ENCODE data around the gene FBLN2.

Gene FBLN2

DNA sequence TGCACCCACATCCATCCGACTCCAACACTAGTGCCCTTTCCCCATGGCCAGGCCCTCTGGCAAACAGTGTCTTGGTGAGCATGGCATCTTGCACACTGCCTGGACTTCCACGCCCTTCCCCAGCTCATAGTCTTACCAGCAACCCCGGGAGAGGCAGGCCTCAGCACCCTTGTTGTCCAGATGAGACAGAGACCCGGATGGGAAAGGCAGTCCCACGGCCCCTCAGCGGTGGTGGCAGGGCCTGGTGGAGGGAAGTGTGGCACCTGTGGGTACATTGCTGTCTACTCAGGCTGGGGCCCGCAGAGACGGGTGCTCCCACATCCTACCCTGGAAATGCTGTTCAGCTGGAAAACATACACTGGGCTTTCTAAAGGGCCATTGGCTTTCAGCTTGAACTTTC lies 40.4 kb upstream of the FBLN2 start:
- H3K27ac ChIP-seq = no peak overlapping the region
- TF ChIP-seq ZFX (IDR thresholded peaks at IDR 0.05) (no peak), CTCF (conservative IDR thresholded peaks at IDR 0.05) (no peak)

GRCh38 chr3:13509059-13509815 lies 39.7 kb upstream of the FBLN2 start:
- H3K27ac ChIP-seq = no peak overlapping the region
- TF ChIP-seq CTCF (conservative IDR thresholded peaks at IDR 0.05) (no peak), ZFX (IDR thresholded peaks at IDR 0.05) (no peak)

- no peak for TF ChIP-seq ZFX (IDR thresholded peaks at IDR 0.05)
- TF ChIP-seq CTCF (conservative IDR thresholded peaks at IDR 0.05) = no peak
- no peak overlapping the region for H3K27ac ChIP-seq
Observed at GRCh38 chr3:13509816-13510192, 39.1 kb upstream of the FBLN2 start.

DNA sequence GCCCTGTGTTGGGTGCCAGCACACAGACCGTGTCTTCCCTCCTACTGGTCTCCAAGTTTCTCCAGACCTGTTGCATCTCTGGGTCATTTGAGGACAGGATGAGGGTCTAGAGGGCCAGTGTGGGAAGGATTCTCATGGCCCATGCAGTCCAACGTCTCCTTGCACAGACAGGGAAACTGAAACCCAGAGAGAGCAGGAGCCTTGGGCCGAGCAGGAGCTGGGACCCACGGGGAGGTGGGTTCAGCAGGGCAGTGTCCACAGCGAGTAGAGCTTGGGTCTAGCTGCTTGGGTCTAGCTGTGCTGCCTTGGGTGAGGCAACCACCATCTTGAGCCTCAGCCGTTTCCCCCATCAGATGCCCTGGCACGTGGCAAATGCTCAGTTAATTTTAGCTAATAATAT lies 36.5 kb upstream of the FBLN2 start:
- no peak for TF ChIP-seq ZFX (IDR thresholded peaks at IDR 0.05)
- no peak for TF ChIP-seq CTCF (conservative IDR thresholded peaks at IDR 0.05)

DNA sequence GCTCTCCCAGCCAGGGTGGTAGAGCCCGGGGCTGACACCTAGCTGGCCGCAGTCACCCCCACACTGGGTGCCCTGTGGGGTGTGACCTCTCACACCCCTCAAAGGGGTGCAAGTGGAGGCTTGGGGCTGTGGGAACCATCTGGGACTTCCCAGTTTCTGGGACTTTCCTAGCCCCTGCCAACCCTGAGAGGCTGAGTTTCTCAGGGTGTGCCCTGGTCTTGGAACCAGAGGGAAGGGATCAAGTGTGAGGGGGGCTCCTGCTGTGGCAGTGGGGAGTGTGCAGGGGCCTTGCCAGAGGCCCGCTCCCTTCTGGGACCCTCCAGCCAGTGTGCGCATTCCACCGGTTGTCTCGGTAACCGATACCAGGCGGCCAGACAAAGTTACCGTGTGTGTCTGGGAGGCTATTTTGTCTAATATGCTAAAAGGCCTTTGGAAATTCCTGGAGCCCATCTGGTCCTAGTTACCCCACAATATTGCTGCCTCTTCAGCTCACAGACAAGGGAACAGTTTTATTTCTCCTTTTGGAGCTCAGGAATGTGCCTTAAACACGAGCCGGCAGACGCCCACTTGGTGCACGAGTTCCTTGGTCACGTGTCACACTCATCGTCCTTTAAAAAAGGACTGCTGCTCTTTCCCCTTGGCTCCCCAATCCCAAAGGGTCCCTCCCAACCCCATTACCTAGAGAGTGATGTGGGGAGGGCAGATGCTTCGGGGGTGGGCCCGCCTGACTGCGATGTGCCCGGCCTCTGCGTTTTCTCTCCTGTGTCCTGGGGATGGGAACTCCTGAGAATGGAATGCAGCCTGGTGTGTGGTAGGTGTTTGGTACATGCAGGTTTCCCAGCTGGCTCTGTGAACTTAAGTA lies 35.6 kb upstream of the FBLN2 start:
- no peak overlapping the region for H3K27ac ChIP-seq
- no peak for TF ChIP-seq ZFX (IDR thresholded peaks at IDR 0.05)
- no peak for TF ChIP-seq CTCF (conservative IDR thresholded peaks at IDR 0.05)

More for the DNA sequence above, 36.5 kb upstream of the FBLN2 start:
- H3K27ac ChIP-seq = no peak overlapping the region

DNA sequence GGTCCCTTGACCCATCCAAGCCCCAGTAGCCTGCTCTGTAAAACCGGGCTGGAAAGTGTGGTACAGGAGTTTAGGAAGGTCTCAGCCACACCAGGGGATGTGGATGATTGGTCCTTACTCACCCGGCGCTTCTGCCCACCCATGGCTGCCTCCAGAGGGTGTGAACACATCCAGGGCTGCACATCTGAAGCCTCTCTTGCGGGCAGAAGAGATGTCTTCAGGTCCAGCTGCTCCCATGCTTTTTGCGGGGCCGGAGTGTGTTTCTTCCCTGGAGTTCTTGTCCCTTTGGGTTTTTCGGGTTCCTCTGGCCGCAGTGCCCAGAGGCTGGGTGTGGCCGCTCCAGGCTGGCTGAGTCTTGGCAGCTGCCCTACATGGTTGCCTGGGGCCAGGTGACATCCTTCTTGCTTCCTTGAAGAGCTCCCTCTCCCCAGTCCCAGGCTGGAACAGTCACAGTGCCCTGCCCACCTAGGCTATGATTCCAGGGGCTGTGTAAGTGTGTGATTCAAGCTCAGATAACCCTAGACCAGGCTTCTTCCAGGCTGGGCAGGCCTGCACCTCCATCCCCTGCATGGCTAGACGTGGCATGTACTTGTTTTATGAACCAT lies 34.9 kb upstream of the FBLN2 start:
- no peak overlapping the region for H3K27ac ChIP-seq
- TF ChIP-seq CTCF (conservative IDR thresholded peaks at IDR 0.05) (no peak), ZFX (IDR thresholded peaks at IDR 0.05) (no peak)
